IgD-negative memory B cell (primary cell): ENCODE measurements around the gene PLGRKT. TPM values are rescaled to one million over a fixed set of nuclear protein-coding genes. Genes with fewer than 3 reads are reported as not detected.

Experiments used
- polyA plus RNA-seq: library from polyadenylated mRNA; unstranded; fragments of 300-500 nt; fragmentation: Illumina TruSeq; gene quantifications from one replicate; pipeline ENCODE4 v1.2.3, GENCODE V29; 2021

PLGRKT gene
- polyA plus RNA-seq, 1 donor from 2014 or later, result 28.7 TPM

Other genes starting within 250 kb of the PLGRKT start
- not detected for gene INSL4, start 206.5 kb downstream of the PLGRKT start, polyA plus RNA-seq
- gene RLN2, start 133.2 kb downstream of the PLGRKT start, polyA plus RNA-seq, result 5.1 TPM
- gene RLN1, start 98.0 kb downstream of the PLGRKT start, polyA plus RNA-seq, result 0.66 TPM
- 0.35 TPM for gene CD274, start 12.6 kb upstream of the PLGRKT start, polyA plus RNA-seq
- gene PDCD1LG2, start 72.6 kb upstream of the PLGRKT start, polyA plus RNA-seq, result 0.18 TPM
- gene RIC1, start 191.2 kb upstream of the PLGRKT start, polyA plus RNA-seq, result 9.5 TPM